ENCODE measurements around the gene ADCY3. TPM values are rescaled to one million over a fixed set of nuclear protein-coding genes. Genes with fewer than 3 reads are reported as not detected.
A peak's percentile ranks its signal among the peaks of the same experiment; 100 is the strongest.

ADCY3 gene
- total and polyA plus RNA-seq, 2 of the 13 experiments (the other 11 are each of a cell fraction or from before 2014, with no cell fraction given): 0.11 to 0.61 TPM

DNA sequence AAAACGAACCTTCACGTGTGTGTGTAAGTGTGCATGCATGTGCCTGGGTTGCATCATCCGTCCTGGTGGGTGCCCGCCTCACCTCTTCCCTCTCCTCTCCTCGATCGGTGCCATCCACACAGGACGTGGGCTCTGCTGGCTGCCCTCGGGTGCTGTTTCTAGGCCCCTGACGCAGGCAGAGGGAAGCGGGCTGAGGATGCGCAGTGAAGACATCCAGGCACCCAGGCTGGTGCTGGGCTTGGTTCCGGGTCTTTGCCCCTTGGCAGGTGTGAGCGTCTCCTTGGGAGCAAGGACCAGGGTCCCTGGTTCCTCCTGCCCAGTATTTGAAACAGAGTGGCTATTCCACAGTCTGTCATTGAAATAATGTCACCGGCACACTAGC, 6.2 kb upstream of the ADCY3 start:
- peaks cover 7% of the 10 kb centered on the region; the same call in 1 of the 2 replicates for H3K4me1 ChIP-seq (ENCODE audit: insufficient read depth, low read length)
- DNase-seq (ENCODE audit: low spot score): no peak
- in situ Hi-C loops (cut with HindIII; ENCODE audit: extremely low pct_ligation_motif_present, low pct_unique_long_range_greater_than_20kb) (no loop called here), intact Hi-C loops (cut with micrococcal nuclease; ENCODE audit: unreplicated experiment) (no loop called here)
- POLR2A ChIA-PET: interaction anchor here (0.5 kb wide), 1 partner anchor 58 kb away, joined by 3 read pairs; no protein-coding TSS in a partner anchor
- H3K4me2 ChIP-seq (ENCODE audit: low read depth, low read length): peak overlapping the region; percentile 19; the same call in 1 of the 2 replicates
- H2AFZ ChIP-seq (ENCODE audit: low read length): no peak overlapping the region
- H3K27ac ChIP-seq (ENCODE audit: extremely low read length, insufficient read depth, low read length): no peak overlapping the region
- FAIRE-seq: no peak
- H3K4me3 ChIP-seq (replicated peaks in 1 of 3; ENCODE audit: insufficient read depth in 1 of 3, low read depth in 2 of 3, low read length in 3 of 3): no peak overlapping the region; a peak in 1 of 6 replicates
- H3K9ac ChIP-seq (ENCODE audit: insufficient read depth, low read depth, low read length): no peak overlapping the region
- no peaks in the 10 kb centered on the region for H3K9me3 ChIP-seq (ENCODE audit: low read length)
- ATAC-seq: no peak; the same call in 2 of the 3 replicates
- TF ChIP-seq, protein P1, sequence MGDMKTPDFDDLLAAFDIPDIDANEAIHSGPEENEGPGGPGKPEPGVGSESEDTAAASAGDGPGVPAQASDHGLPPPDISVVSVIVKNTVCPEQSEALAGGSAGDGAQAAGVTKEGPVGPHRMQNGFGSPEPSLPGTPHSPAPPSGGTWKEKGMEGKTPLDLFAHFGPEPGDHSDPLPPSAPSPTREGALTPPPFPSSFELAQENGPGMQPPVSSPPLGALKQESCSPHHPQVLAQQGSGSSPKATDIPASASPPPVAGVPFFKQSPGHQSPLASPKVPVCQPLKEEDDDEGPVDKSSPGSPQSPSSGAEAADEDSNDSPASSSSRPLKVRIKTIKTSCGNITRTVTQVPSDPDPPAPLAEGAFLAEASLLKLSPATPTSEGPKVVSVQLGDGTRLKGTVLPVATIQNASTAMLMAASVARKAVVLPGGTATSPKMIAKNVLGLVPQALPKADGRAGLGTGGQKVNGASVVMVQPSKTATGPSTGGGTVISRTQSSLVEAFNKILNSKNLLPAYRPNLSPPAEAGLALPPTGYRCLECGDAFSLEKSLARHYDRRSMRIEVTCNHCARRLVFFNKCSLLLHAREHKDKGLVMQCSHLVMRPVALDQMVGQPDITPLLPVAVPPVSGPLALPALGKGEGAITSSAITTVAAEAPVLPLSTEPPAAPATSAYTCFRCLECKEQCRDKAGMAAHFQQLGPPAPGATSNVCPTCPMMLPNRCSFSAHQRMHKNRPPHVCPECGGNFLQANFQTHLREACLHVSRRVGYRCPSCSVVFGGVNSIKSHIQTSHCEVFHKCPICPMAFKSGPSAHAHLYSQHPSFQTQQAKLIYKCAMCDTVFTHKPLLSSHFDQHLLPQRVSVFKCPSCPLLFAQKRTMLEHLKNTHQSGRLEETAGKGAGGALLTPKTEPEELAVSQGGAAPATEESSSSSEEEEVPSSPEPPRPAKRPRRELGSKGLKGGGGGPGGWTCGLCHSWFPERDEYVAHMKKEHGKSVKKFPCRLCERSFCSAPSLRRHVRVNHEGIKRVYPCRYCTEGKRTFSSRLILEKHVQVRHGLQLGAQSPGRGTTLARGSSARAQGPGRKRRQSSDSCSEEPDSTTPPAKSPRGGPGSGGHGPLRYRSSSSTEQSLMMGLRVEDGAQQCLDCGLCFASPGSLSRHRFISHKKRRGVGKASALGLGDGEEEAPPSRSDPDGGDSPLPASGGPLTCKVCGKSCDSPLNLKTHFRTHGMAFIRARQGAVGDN (CRISPR knock-in tag; IDR thresholded peaks at IDR 0.05): 0 out of 2 replicates have a peak, but pooled peaks have one; percentile 14
- peak; percentile 30; the same call in 1 of the 2 replicates for TF ChIP-seq CEBPB (IDR thresholded peaks at IDR 0.05; ENCODE audit: borderline replicate concordance, low read depth, low read length)
- no peak for TF ChIP-seq ZNF598 (CRISPR knock-in tag; IDR thresholded peaks at IDR 0.05; ENCODE audit: borderline replicate concordance)
- WGBS (ENCODE audit: low lambda C conversion rate): 61% methylated on average over 12 of the region's 14 CpGs
- BruUV-seq (replicated peaks): no TSS peak
- CTCF ChIA-PET (ENCODE audit: low intra/inter-chr PET ratio, low total read pairs): no interaction called here
- no peaks in the 10 kb centered on the region for H3K36me3 ChIP-seq (replicated peaks in 1 of 2; ENCODE audit: control insufficient read depth in 1 of 2, insufficient read depth in 2 of 2, low read length in 2 of 2)
- no peaks in the 10 kb centered on the region for H4K20me1 ChIP-seq (ENCODE audit: insufficient read depth, low read length)
- peaks cover 8 to 64% of the 10 kb centered on the region in 2 experiments; a peak in 4 of 5 replicates for H3K27me3 ChIP-seq (ENCODE audit: control insufficient read depth in 1 of 2, insufficient read depth in 2 of 2, low read length in 2 of 2)
- no peaks in the 10 kb centered on the region for H3K79me2 ChIP-seq (ENCODE audit: insufficient read depth, low read length)

DNA sequence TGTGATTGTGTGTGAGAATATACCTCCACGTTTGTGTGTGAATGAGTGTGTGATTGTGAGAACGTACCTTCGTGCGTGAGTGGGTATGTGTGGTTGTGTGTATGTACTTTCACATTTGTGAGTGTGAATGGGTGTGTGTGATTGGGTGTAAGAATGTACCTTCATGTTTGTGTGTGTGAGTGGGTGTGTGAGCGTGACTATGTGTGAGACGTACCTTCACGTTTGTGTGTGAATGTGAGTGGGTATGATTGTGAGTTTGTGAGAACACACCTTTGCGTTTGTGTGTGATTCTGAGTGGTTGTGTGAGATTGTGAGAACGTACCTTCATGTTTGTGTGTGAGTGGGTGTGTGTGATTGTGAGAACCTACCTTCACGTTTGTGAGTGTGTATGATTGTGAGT, 5.8 kb upstream of the ADCY3 start:
- TF ChIP-seq BHLHE40 (IDR thresholded peaks at IDR 0.05; ENCODE audit: low read length) (no peak), CC2D1A (CRISPR knock-in tag; IDR thresholded peaks at IDR 0.05) (no peak), NBN (conservative IDR thresholded peaks at IDR 0.05) (0 out of 2 replicates have a peak, but pooled peaks have one; percentile 7)
- TF ChIP-seq, protein P2, sequence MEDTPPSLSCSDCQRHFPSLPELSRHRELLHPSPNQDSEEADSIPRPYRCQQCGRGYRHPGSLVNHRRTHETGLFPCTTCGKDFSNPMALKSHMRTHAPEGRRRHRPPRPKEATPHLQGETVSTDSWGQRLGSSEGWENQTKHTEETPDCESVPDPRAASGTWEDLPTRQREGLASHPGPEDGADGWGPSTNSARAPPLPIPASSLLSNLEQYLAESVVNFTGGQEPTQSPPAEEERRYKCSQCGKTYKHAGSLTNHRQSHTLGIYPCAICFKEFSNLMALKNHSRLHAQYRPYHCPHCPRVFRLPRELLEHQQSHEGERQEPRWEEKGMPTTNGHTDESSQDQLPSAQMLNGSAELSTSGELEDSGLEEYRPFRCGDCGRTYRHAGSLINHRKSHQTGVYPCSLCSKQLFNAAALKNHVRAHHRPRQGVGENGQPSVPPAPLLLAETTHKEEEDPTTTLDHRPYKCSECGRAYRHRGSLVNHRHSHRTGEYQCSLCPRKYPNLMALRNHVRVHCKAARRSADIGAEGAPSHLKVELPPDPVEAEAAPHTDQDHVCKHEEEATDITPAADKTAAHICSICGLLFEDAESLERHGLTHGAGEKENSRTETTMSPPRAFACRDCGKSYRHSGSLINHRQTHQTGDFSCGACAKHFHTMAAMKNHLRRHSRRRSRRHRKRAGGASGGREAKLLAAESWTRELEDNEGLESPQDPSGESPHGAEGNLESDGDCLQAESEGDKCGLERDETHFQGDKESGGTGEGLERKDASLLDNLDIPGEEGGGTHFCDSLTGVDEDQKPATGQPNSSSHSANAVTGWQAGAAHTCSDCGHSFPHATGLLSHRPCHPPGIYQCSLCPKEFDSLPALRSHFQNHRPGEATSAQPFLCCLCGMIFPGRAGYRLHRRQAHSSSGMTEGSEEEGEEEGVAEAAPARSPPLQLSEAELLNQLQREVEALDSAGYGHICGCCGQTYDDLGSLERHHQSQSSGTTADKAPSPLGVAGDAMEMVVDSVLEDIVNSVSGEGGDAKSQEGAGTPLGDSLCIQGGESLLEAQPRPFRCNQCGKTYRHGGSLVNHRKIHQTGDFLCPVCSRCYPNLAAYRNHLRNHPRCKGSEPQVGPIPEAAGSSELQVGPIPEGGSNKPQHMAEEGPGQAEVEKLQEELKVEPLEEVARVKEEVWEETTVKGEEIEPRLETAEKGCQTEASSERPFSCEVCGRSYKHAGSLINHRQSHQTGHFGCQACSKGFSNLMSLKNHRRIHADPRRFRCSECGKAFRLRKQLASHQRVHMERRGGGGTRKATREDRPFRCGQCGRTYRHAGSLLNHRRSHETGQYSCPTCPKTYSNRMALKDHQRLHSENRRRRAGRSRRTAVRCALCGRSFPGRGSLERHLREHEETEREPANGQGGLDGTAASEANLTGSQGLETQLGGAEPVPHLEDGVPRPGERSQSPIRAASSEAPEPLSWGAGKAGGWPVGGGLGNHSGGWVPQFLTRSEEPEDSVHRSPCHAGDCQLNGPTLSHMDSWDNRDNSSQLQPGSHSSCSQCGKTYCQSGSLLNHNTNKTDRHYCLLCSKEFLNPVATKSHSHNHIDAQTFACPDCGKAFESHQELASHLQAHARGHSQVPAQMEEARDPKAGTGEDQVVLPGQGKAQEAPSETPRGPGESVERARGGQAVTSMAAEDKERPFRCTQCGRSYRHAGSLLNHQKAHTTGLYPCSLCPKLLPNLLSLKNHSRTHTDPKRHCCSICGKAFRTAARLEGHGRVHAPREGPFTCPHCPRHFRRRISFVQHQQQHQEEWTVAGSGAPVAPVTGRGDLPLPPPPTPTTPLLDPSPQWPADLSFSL (CRISPR knock-in tag; IDR thresholded peaks at IDR 0.05): peak; percentile 65
- ChIA-PET POLR2A (no interaction called here), CTCF (ENCODE audit: low intra/inter-chr PET ratio, low total read pairs) (no interaction called here)
- 60% methylated on average over 10 of the region's 10 CpGs for WGBS (ENCODE audit: low lambda C conversion rate)
- H3K4me2 ChIP-seq (ENCODE audit: low read depth, low read length): no peak overlapping the region
- no peaks in the 10 kb centered on the region for H3K9me3 ChIP-seq (ENCODE audit: low read length)
- no peak for ATAC-seq
- H3K79me2 ChIP-seq (ENCODE audit: insufficient read depth, low read length): no peaks in the 10 kb centered on the region
- FAIRE-seq: no peak
- no peak overlapping the region for H3K27ac ChIP-seq (ENCODE audit: extremely low read length, insufficient read depth, low read length)
- no peaks in the 10 kb centered on the region; the same call in 1 of the 2 replicates for H4K20me1 ChIP-seq (ENCODE audit: insufficient read depth, low read length)
- H3K27me3 ChIP-seq (ENCODE audit: control insufficient read depth in 1 of 2, insufficient read depth in 2 of 2, low read length in 2 of 2): peaks cover 9 to 64% of the 10 kb centered on the region in 2 experiments; a peak in 4 of 5 replicates
- peaks cover 10% of the 10 kb centered on the region for H3K4me1 ChIP-seq (ENCODE audit: insufficient read depth, low read length)
- intact Hi-C loops (cut with micrococcal nuclease; ENCODE audit: unreplicated experiment): no loop called here
- in situ Hi-C loops (cut with HindIII; ENCODE audit: extremely low pct_ligation_motif_present, low pct_unique_long_range_greater_than_20kb): no loop called here
- no peak overlapping the region for H3K4me3 ChIP-seq (replicated peaks in 1 of 3; ENCODE audit: insufficient read depth in 1 of 3, low read depth in 2 of 3, low read length in 3 of 3)
- H2AFZ ChIP-seq (ENCODE audit: low read length): no peak overlapping the region
- H3K36me3 ChIP-seq (replicated peaks in 1 of 2; ENCODE audit: control insufficient read depth in 1 of 2, insufficient read depth in 2 of 2, low read length in 2 of 2): no peaks in the 10 kb centered on the region
- no peak overlapping the region for H3K9ac ChIP-seq (ENCODE audit: insufficient read depth, low read depth, low read length)
- no TSS peak for BruUV-seq (replicated peaks)
- DNase-seq (ENCODE audit: low spot score): no peak

All from HepG2 (cell line).